Astrocyte (in vitro differentiated cells and primary cell): ENCODE measurements around the gene SYNE1. TPM values are rescaled to one million over a fixed set of nuclear protein-coding genes. Genes with fewer than 3 reads are reported as not detected.

Source experiments
- DNase-seq: peaks from one replicate; pipeline ENCODE4 v3.0.0-alpha.2; 2010; ENCODE audit warnings: low read depth
- FAIRE-seq: peaks from 2 replicates; lab custom pipeline; 2011; peaks lifted over from hg19 to GRCh38; lab: Jason Lieb, UNC
- H2AFZ ChIP-seq: 2 replicates; pipeline ENCODE4 v1.6.0; 2012; ENCODE audit warnings: low read depth, low read length, inconsistent platforms
- H3K27ac ChIP-seq: 2 replicates; pipeline ENCODE4 v1.5.1; 2011; ENCODE audit warnings: low read depth, low read length, inconsistent platforms
- H3K27me3 ChIP-seq: 2 replicates; pipeline ENCODE4 v1.6.0; 2011; ENCODE audit warnings: low read length, inconsistent platforms; ENCODE audit not compliant: insufficient read depth
- H3K36me3 ChIP-seq: 2 replicates; pipeline ENCODE4 v1.5.1; 2011; ENCODE audit warnings: low read length, inconsistent platforms; ENCODE audit not compliant: insufficient read depth
- H3K4me1 ChIP-seq: 2 replicates; pipeline ENCODE4 v1.5.1; 2011; ENCODE audit warnings: low read length, inconsistent platforms; ENCODE audit not compliant: insufficient read depth
- H3K4me2 ChIP-seq: 2 replicates; pipeline ENCODE4 v1.6.0; 2012; ENCODE audit warnings: low read length, inconsistent platforms
- H3K4me3 ChIP-seq: 2 replicates; pipeline ENCODE4 v1.5.1; 2011; ENCODE audit warnings: low read depth, mild to moderate bottlenecking, low read length, inconsistent platforms; ENCODE audit not compliant: insufficient read depth
- H3K79me2 ChIP-seq: 2 replicates; pipeline ENCODE4 v1.6.0; 2012; ENCODE audit warnings: mild to moderate bottlenecking, low read length, inconsistent platforms; ENCODE audit not compliant: insufficient read depth
- H3K9ac ChIP-seq: 2 replicates; pipeline ENCODE4 v1.6.0; 2012; ENCODE audit warnings: mild to moderate bottlenecking, low read length, inconsistent platforms
- H3K9me3 ChIP-seq: 2 replicates; pipeline ENCODE4 v1.5.1; 2012; ENCODE audit warnings: low read depth, mild to moderate bottlenecking, low read length, inconsistent platforms; ENCODE audit not compliant: insufficient read depth
- H4K20me1 ChIP-seq: 2 replicates; pipeline ENCODE4 v1.6.0; 2012; ENCODE audit warnings: low read length, inconsistent platforms; ENCODE audit not compliant: insufficient read depth
- H3K27ac Mint-ChIP-seq: one replicate; pipeline ENCODE4 v1.8.0; 2021; ENCODE audit warnings: mild to moderate bottlenecking, mixed read lengths; ENCODE audit not compliant: unreplicated experiment
- H3K27me3 Mint-ChIP-seq: one replicate; pipeline ENCODE4 v1.8.0; 2021; ENCODE audit warnings: low read depth, mixed read lengths; ENCODE audit not compliant: unreplicated experiment
- H3K36me3 Mint-ChIP-seq: one replicate; pipeline ENCODE4 v1.8.0; 2021; ENCODE audit warnings: low read depth, mixed read lengths; ENCODE audit not compliant: unreplicated experiment
- H3K4me1 Mint-ChIP-seq: one replicate; pipeline ENCODE4 v1.8.0; 2021; ENCODE audit warnings: low read depth, mixed read lengths; ENCODE audit not compliant: unreplicated experiment
- H3K4me3 Mint-ChIP-seq: one replicate; pipeline ENCODE4 v1.8.0; 2021; ENCODE audit warnings: mild to moderate bottlenecking, moderate library complexity, mixed read lengths; ENCODE audit not compliant: unreplicated experiment
- H3K9me3 Mint-ChIP-seq: one replicate; pipeline ENCODE4 v1.8.0; 2021; ENCODE audit warnings: mild to moderate bottlenecking, mixed read lengths; ENCODE audit not compliant: unreplicated experiment
- EZH2 ChIP-seq: IDR thresholded peaks from 2 replicates; pipeline ENCODE4 v1.6.1; 2012; ENCODE audit warnings: mild to moderate bottlenecking, low read length, inconsistent platforms; ENCODE audit not compliant: insufficient read depth
- total RNA-seq: library from RNA; stranded (reverse); gene quantifications from 2 replicates; pipeline ENCODE4 v1.2.1, GENCODE V29; 2021
- TF ChIP-seq, protein P1 (sequence below): IDR thresholded peaks from 2 replicates; pipeline ENCODE4 v1.5.1; 2011; ENCODE audit warnings: low read depth, mild to moderate bottlenecking, inconsistent platforms, low read length, moderate library complexity; ENCODE audit not compliant: insufficient read depth

The SYNE1 gene
- total RNA-seq, 1 donor from 2014 or later = 66.5 TPM

DNA sequence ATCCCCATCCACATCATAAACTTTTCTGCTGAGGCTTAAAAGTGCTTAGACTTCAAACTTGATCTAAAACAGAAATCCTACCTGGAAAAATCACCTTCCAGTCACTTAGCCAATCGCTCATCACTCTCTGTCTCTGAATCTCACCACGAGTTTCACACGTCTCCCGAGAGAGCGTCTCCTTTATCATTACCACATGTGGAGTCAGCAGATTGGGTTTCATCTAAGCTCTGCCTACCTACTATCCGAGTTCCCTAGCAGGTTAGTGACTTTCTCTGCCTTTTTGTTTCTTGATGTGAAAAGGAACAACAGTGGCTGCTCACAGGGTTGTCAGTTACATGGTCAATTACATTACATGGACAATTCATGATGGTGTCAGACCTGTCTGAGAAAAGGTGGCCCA, 543.5 kb downstream of the SYNE1 start:
- Mint-ChIP-seq H3K36me3 (peaks cover 2% of the 10 kb centered on the region), H3K4me3 (no peak overlapping the region), H3K27me3 (no peaks in the 10 kb centered on the region), H3K4me1 (peaks cover 31% of the 10 kb centered on the region), H3K9me3 (peaks cover 14% of the 10 kb centered on the region), H3K27ac (peak overlapping the region; percentile 1)
- Histone ChIP-seq H3K27ac (no peak overlapping the region), H3K79me2 (no peaks in the 10 kb centered on the region), H3K4me1 (peaks cover 43% of the 10 kb centered on the region), H2AFZ (no peak overlapping the region), H4K20me1 (no peaks in the 10 kb centered on the region), H3K9me3 (no peaks in the 10 kb centered on the region), H3K36me3 (no peaks in the 10 kb centered on the region), H3K4me2 (no peak overlapping the region), H3K27me3 (no peaks in the 10 kb centered on the region), H3K9ac (no peak overlapping the region), H3K4me3 (no peak overlapping the region)
- no peak for DNase-seq
- no peak for FAIRE-seq
- TF ChIP-seq, protein P1, sequence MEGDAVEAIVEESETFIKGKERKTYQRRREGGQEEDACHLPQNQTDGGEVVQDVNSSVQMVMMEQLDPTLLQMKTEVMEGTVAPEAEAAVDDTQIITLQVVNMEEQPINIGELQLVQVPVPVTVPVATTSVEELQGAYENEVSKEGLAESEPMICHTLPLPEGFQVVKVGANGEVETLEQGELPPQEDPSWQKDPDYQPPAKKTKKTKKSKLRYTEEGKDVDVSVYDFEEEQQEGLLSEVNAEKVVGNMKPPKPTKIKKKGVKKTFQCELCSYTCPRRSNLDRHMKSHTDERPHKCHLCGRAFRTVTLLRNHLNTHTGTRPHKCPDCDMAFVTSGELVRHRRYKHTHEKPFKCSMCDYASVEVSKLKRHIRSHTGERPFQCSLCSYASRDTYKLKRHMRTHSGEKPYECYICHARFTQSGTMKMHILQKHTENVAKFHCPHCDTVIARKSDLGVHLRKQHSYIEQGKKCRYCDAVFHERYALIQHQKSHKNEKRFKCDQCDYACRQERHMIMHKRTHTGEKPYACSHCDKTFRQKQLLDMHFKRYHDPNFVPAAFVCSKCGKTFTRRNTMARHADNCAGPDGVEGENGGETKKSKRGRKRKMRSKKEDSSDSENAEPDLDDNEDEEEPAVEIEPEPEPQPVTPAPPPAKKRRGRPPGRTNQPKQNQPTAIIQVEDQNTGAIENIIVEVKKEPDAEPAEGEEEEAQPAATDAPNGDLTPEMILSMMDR = no peak
- no peak for TF ChIP-seq EZH2

DNA sequence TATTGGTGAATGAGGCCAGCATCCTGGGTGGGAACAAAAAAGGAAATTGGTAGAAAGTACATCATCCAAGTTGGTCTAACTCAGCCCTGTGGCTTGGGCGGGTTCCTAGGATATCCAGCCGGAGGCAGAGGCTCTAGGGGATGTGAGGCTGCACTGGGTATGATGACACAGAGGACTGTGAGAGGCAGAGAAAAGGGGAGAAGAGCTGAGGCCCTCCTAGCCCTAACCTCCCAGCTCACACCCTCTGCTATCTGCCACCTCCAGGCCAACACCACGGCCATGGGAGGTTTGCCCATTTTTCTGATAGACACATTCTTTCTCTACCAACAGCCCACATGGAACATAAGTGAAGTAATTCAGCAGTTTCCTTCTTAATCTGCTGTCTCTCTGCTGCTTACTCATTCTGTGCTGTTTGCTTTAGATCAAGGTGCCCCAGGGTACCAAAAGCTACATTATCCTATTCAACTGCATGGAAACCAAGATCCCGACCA, 545.3 kb downstream of the SYNE1 start:
- no peak for TF ChIP-seq EZH2
- TF ChIP-seq, protein P1 = no peak
- Histone ChIP-seq H3K4me3 (no peak overlapping the region), H2AFZ (no peak overlapping the region), H3K4me1 (peaks cover 43% of the 10 kb centered on the region), H3K9me3 (no peaks in the 10 kb centered on the region), H3K4me2 (peak overlapping the region; percentile 50), H3K9ac (no peak overlapping the region), H3K27ac (peak overlapping the region; percentile 32), H3K27me3 (no peaks in the 10 kb centered on the region), H4K20me1 (no peaks in the 10 kb centered on the region), H3K36me3 (no peaks in the 10 kb centered on the region), H3K79me2 (no peaks in the 10 kb centered on the region)
- peak; percentile 73 for DNase-seq
- Mint-ChIP-seq H3K27ac (no peak overlapping the region), H3K36me3 (peaks cover 2% of the 10 kb centered on the region), H3K4me1 (peaks cover 39% of the 10 kb centered on the region), H3K4me3 (no peak overlapping the region), H3K9me3 (peaks cover 14% of the 10 kb centered on the region), H3K27me3 (no peaks in the 10 kb centered on the region)
- FAIRE-seq = no peak

DNA sequence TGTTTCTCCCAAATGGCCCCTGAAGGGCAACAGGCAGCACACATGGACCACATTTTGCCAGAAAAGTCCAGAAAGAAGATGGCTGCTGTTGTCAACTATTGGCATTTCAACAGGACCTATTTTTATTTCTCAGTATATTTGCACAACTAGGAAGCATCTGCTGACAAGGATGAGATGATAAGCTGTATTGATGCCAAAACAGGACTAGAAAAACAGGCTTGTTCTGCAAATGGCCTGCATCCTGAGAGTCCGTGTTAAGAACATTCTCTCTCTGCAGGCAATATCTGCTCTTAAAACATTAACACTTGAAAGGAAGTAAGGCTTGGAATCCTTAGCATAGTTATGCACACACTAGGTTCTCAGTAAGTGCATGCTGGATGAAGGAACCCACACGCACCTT, 546.0 kb downstream of the SYNE1 start:
- Mint-ChIP-seq H3K27ac (peak overlapping the region; percentile 23), H3K27me3 (no peaks in the 10 kb centered on the region), H3K4me1 (peaks cover 42% of the 10 kb centered on the region), H3K36me3 (no peaks in the 10 kb centered on the region), H3K4me3 (no peak overlapping the region), H3K9me3 (peaks cover 14% of the 10 kb centered on the region)
- no peak overlapping the region for H3K4me2 ChIP-seq
- H2AFZ ChIP-seq = no peak overlapping the region
- TF ChIP-seq EZH2 = no peak
- TF ChIP-seq, protein P1 = no peak
- H3K4me3 ChIP-seq = no peak overlapping the region
- no peak overlapping the region for H3K9ac ChIP-seq
- H3K27me3 ChIP-seq = no peaks in the 10 kb centered on the region
- H3K27ac ChIP-seq = peak overlapping the region; percentile 32
- H3K4me1 ChIP-seq = peaks cover 44% of the 10 kb centered on the region
- DNase-seq (no peak), FAIRE-seq (no peak)
- no peaks in the 10 kb centered on the region for H3K9me3 ChIP-seq
- H3K79me2 ChIP-seq = no peaks in the 10 kb centered on the region
- H4K20me1 ChIP-seq = no peaks in the 10 kb centered on the region
- no peaks in the 10 kb centered on the region for H3K36me3 ChIP-seq
